ENCODE measurements around the gene SPOCK1.

- TF ChIP-seq CTCF (IDR thresholded peaks at IDR 0.05) (no peak), POLR2A (IDR thresholded peaks at IDR 0.05) (no peak)
Measured at GRCh38 chr5:136963504-136963903, 535.6 kb downstream of the SPOCK1 start.
